Endothelial cell of umbilical vein (primary cell): ENCODE results near the gene NOX5. TPM values are rescaled to one million over a fixed set of nuclear protein-coding genes. Genes with fewer than 3 reads are reported as not detected.
"Not testable (repeated sequence)": the region's sequence is repeated elsewhere in the genome, so short reads cannot be mapped to it uniquely, and the experiment has no call there.

ENCODE experiments used
- BruUV-seq: library from RNA; stranded (reverse); fragments of 400-500 nt; replicated peaks from 2 replicates; lab custom pipeline; 2021; lab: Mats Ljungman, UMichigan
- CTCF ChIA-PET: fragments of 300-600, 350-600 bp; sonication (Branson Sonifier 250); formaldehyde crosslinking; loops from one replicate; lab custom pipeline; 2021; ENCODE audit warnings: antibody characterized with exemption, inconsistent platforms; lab: Charles Lee
- POLR2A ChIA-PET: fragments of 300-600, 350-600 bp; sonication (Branson Sonifier 250); formaldehyde crosslinking; loops from one replicate; lab custom pipeline; 2021; ENCODE audit warnings: antibody characterized with exemption, inconsistent platforms; lab: Charles Lee
- DNase-seq: peaks from one replicate; pipeline ENCODE4 v3.0.0-alpha.2; 2011; ENCODE audit warnings: low read depth, low spot score
- FAIRE-seq: peaks from 2 replicates; lab custom pipeline; 2011; peaks lifted over from hg19 to GRCh38; lab: Jason Lieb, UNC
- H2AFZ ChIP-seq: 2 replicates; pipeline ENCODE4 v1.6.0; 2012; ENCODE audit warnings: low read depth, low read length, control low read depth, inconsistent platforms
- H3K27ac ChIP-seq: 2 replicates; pipeline ENCODE4 v1.5.1; 2011; ENCODE audit warnings: low read depth, mild to moderate bottlenecking, control low read depth, low read length, moderate library complexity; ENCODE audit not compliant: insufficient read depth
- H3K27me3 ChIP-seq, 2 experiments: 2 replicates each; pipeline versions ENCODE4 v1.6.0 to v1.6.1; 2011; ENCODE audit warnings: low read length in 2 of 2, mixed read lengths in 1 of 2; ENCODE audit not compliant: control insufficient read depth in 2 of 2, insufficient read depth in 2 of 2
- H3K36me3 ChIP-seq, 2 experiments: 2 replicates in 1 of 2; 3 replicates in 1 of 2; pipeline ENCODE4 v1.5.1; 2011; ENCODE audit warnings: low read length in 2 of 2, mild to moderate bottlenecking in 1 of 2, moderate library complexity in 1 of 2; ENCODE audit not compliant: control insufficient read depth in 2 of 2, insufficient read depth in 2 of 2; ENCODE audit errors: extremely low read depth in 1 of 2
- H3K4me1 ChIP-seq: 3 replicates; pipeline ENCODE4 v1.5.1; 2011; ENCODE audit warnings: mild to moderate bottlenecking, low read length; ENCODE audit not compliant: control insufficient read depth, insufficient read depth; ENCODE audit errors: extremely low read depth
- H3K4me2 ChIP-seq: 2 replicates; pipeline ENCODE4 v1.6.1; 2011; ENCODE audit warnings: low read length, control low read depth, mixed read lengths; ENCODE audit not compliant: insufficient read depth
- H3K4me3 ChIP-seq, 3 experiments: fragments of 200-600 bp in 1 of 3; sonication (generic), shearing (Covaris generic) in 1 of 3; replicated peaks in 1 of 3; 2 replicates each; pipeline ENCODE4 v1.5.1; 2011 to 2016; ENCODE audit warnings: control low read depth in 3 of 3, low read length in 3 of 3, mild to moderate bottlenecking in 2 of 3, inconsistent platforms in 1 of 3, low read depth in 1 of 3, moderate library complexity in 1 of 3; ENCODE audit not compliant: insufficient read depth in 1 of 3
- H3K79me2 ChIP-seq: 2 replicates; pipeline ENCODE4 v1.6.0; 2012; ENCODE audit warnings: low read length, inconsistent platforms; ENCODE audit not compliant: control insufficient read depth, insufficient read depth
- H3K9ac ChIP-seq: replicated peaks from 2 replicates; pipeline ENCODE3; 2011; ENCODE audit warnings: low read length, control low read depth; ENCODE audit not compliant: insufficient read depth; ENCODE audit errors: extremely low read depth
- H3K9me1 ChIP-seq: replicated peaks from 3 replicates; pipeline ENCODE4 v1.6.0; 2011; ENCODE audit warnings: mild to moderate bottlenecking, low read length; ENCODE audit not compliant: control insufficient read depth, insufficient read depth; ENCODE audit errors: extremely low read depth
- H3K9me3 ChIP-seq: replicated peaks from 2 replicates; pipeline ENCODE4 v1.5.1; 2012; ENCODE audit warnings: low read length, inconsistent platforms; ENCODE audit not compliant: control insufficient read depth, insufficient read depth
- H4K20me1 ChIP-seq: replicated peaks from 2 replicates; pipeline ENCODE3; 2011; ENCODE audit warnings: mild to moderate bottlenecking, low read length; ENCODE audit not compliant: control insufficient read depth, insufficient read depth; ENCODE audit errors: extremely low read depth
- EZH2 ChIP-seq: IDR thresholded peaks from 2 replicates; pipeline ENCODE4 v1.6.1; 2012; ENCODE audit warnings: borderline replicate concordance, low read depth, mild to moderate bottlenecking, moderate library complexity, low read length, inconsistent platforms; ENCODE audit not compliant: severe bottlenecking
- FOS ChIP-seq: IDR thresholded peaks from 2 replicates; pipeline ENCODE4 v1.6.1; 2011; ENCODE audit warnings: mild to moderate bottlenecking, low read length, moderate library complexity, borderline replicate concordance; ENCODE audit not compliant: insufficient read depth
- GATA2 ChIP-seq: IDR thresholded peaks from 2 replicates; pipeline ENCODE4 v1.7.0; 2011; ENCODE audit warnings: low read depth, mild to moderate bottlenecking, moderate library complexity, mixed read lengths, low read length; ENCODE audit not compliant: insufficient read length, insufficient read depth
- JUN ChIP-seq: IDR thresholded peaks from 2 replicates; pipeline ENCODE4 v1.6.1; 2011; ENCODE audit warnings: borderline replicate concordance, low read depth; ENCODE audit not compliant: insufficient read length, insufficient read depth
- MYC ChIP-seq: IDR thresholded peaks from one replicate; pipeline ENCODE4 v1.6.1; 2011; ENCODE audit warnings: mild to moderate bottlenecking, low read depth, low read length
- POLR2A ChIP-seq: IDR thresholded peaks from 2 replicates; pipeline ENCODE4 v1.6.1; 2012; ENCODE audit warnings: low read depth, mild to moderate bottlenecking, control low read depth, low read length
- POLR2AphosphoS5 ChIP-seq: IDR thresholded peaks from 2 replicates; pipeline ENCODE4 v1.6.1; 2012; ENCODE audit warnings: low read depth, mild to moderate bottlenecking, control low read depth, low read length, moderate library complexity; ENCODE audit not compliant: insufficient read depth
- dilution Hi-C: fragments of 300-500 bp; cut with MboI; formaldehyde crosslinking; loops from one replicate; pipeline ENCODE4 v1.15.0; 2019; ENCODE audit warnings: low sequenced_read_pairs; ENCODE audit not compliant: extremely low pct_ligation_motif_present
- intact Hi-C: fragments of 100-400 bp; cut with micrococcal nuclease; formaldehyde crosslinking; loops from one replicate; pipeline ENCODE4 v1.10.0; 2022
- polyA plus RNA-seq, 4 experiments: library from polyadenylated mRNA; depleted of rRNA in 3 of 4; stranded (reverse) in 3 of 4; unstranded in 1 of 4; fragments of >200 nt; gene quantifications; 2 replicates each; pipeline versions ENCODE4 v1.2.1 to v1.2.3, GENCODE V29; 2011 to 2012; ENCODE audit warnings: missing spikeins in 1 of 4
- total RNA-seq: library from RNA; stranded (reverse); gene quantifications from 2 replicates; pipeline ENCODE4 v1.2.3, GENCODE V29; 2021
- TF ChIP-seq, protein P1 (sequence below): IDR thresholded peaks from 2 replicates; pipeline ENCODE4 v1.6.1; 2011; ENCODE audit not compliant: insufficient read depth, insufficient read length
- TF ChIP-seq, protein P2 (sequence below), 2 donors: IDR thresholded peaks; 1 replicate in 1 of 2; 2 replicates in 1 of 2; pipeline ENCODE4 v1.5.1; 2011; ENCODE audit warnings: low read length in 2 of 2, mild to moderate bottlenecking in 2 of 2, moderate library complexity in 2 of 2, control low read depth in 1 of 2, inconsistent platforms in 1 of 2, low read depth in 1 of 2; ENCODE audit not compliant: insufficient read depth in 1 of 2; ENCODE audit errors: extremely low read depth in 1 of 2

NOX5 gene
- total and polyA plus RNA-seq, 2 donors (not counting 3 experiments of a cell fraction or from before 2014, with no cell fraction given): 0.08 TPM; not detected in 1

DNA sequence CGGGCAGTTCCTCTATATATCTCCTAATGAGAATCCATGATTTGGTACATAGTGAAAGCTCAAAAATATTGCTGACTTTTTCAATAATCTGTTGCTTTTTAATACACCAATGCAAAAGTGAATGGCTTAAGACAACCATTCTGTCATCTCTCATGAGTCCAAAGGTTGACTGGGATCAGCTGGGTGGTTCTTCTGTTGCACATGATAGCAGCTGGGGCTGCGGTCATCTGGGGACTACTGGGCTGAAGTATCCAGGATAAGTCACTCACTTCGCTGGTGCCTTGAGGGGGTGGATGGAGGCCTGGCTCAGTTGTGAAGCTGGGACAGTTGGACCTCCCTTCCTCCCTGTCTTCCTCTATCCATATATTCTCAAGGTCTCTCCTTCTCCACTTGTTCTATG, 53.7 kb downstream of the NOX5 start:
- no peaks in the 10 kb centered on the region for H4K20me1 ChIP-seq
- CTCF ChIA-PET: interaction anchor here (1.1 to 2.9 kb wide), 4 partner anchors 9 to 197 kb away, joined by 5 to 9 read pairs (median 6); no protein-coding TSS in a partner anchor
- H3K27me3 ChIP-seq: no peaks in the 10 kb centered on the region
- no peak overlapping the region for H2AFZ ChIP-seq
- H3K79me2 ChIP-seq: no peaks in the 10 kb centered on the region
- H3K36me3 ChIP-seq: no peaks in the 10 kb centered on the region
- H3K4me3 ChIP-seq: no peak overlapping the region
- dilution Hi-C loops: no loop called here
- H3K4me2 ChIP-seq: no peak overlapping the region
- no peaks in the 10 kb centered on the region for H3K9me1 ChIP-seq
- no peak for TF ChIP-seq POLR2AphosphoS5
- no peak for TF ChIP-seq POLR2A
- no peak for TF ChIP-seq FOS
- no peak for TF ChIP-seq MYC
- TF ChIP-seq GATA2: no peak
- no peak for TF ChIP-seq JUN
- TF ChIP-seq, protein P1, sequence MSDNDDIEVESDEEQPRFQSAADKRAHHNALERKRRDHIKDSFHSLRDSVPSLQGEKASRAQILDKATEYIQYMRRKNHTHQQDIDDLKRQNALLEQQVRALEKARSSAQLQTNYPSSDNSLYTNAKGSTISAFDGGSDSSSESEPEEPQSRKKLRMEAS: no peak
- no peak for TF ChIP-seq EZH2
- TF ChIP-seq, protein P2, sequence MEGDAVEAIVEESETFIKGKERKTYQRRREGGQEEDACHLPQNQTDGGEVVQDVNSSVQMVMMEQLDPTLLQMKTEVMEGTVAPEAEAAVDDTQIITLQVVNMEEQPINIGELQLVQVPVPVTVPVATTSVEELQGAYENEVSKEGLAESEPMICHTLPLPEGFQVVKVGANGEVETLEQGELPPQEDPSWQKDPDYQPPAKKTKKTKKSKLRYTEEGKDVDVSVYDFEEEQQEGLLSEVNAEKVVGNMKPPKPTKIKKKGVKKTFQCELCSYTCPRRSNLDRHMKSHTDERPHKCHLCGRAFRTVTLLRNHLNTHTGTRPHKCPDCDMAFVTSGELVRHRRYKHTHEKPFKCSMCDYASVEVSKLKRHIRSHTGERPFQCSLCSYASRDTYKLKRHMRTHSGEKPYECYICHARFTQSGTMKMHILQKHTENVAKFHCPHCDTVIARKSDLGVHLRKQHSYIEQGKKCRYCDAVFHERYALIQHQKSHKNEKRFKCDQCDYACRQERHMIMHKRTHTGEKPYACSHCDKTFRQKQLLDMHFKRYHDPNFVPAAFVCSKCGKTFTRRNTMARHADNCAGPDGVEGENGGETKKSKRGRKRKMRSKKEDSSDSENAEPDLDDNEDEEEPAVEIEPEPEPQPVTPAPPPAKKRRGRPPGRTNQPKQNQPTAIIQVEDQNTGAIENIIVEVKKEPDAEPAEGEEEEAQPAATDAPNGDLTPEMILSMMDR (IDR thresholded peaks at IDR 0.05; ENCODE audit: extremely low read depth in 1 of 2, insufficient read depth in 1 of 2, low read depth in 1 of 2, low read length in 2 of 2): no peak
- POLR2A ChIA-PET: interaction anchor here (0.7 kb wide), 1 partner anchor 148 kb away, joined by 4 read pairs; no protein-coding TSS in a partner anchor
- H3K9ac ChIP-seq: no peak overlapping the region
- no peak overlapping the region for H3K27ac ChIP-seq
- no peaks in the 10 kb centered on the region for H3K4me1 ChIP-seq
- BruUV-seq: no TSS peak
- FAIRE-seq (no peak), DNase-seq (no peak)
- intact Hi-C loops: no loop called here
- H3K9me3 ChIP-seq: no peaks in the 10 kb centered on the region

DNA sequence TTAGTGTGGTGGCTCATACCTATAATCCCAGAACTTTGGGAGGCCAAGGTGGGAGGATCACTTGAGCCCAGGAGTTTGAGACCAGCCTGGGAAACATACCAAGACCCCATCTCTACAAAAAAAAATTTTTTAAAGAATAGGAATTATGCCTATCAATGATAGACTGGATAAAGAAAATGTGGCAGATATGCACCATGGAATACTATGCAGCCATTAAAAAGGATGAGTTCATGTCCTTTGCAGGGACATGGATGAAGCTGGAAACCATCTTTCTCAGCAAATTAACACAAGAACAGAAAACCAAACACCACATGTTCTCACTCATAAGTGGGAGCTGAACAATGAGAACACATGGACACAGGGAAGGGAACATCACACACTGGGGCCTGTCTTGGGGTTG, 54.8 kb downstream of the NOX5 start:
- BruUV-seq, H3K9me1 ChIP-seq, H3K9ac ChIP-seq, H4K20me1 ChIP-seq, H3K79me2 ChIP-seq, H3K27ac ChIP-seq, dilution Hi-C loops, POLR2A ChIA-PET, H2AFZ ChIP-seq, H3K4me2 ChIP-seq, DNase-seq, FAIRE-seq, intact Hi-C loops, H3K27me3 ChIP-seq, H3K36me3 ChIP-seq, H3K4me3 ChIP-seq, H3K4me1 ChIP-seq, H3K9me3 ChIP-seq: not testable (repeated sequence)
- CTCF ChIA-PET: interaction anchor here (1.7 to 2.9 kb wide), 2 partner anchors 10 to 196 kb away, joined by 5 to 9 read pairs; no protein-coding TSS in a partner anchor
